ENCODE results near the gene CDC42BPB. TPM values are rescaled to one million over a fixed set of nuclear protein-coding genes. Genes with fewer than 3 reads are reported as not detected.

The CDC42BPB gene
- total RNA-seq, 3 donors from 2014 or later, result 64.0 to 110 (median 98.0) TPM

DNA sequence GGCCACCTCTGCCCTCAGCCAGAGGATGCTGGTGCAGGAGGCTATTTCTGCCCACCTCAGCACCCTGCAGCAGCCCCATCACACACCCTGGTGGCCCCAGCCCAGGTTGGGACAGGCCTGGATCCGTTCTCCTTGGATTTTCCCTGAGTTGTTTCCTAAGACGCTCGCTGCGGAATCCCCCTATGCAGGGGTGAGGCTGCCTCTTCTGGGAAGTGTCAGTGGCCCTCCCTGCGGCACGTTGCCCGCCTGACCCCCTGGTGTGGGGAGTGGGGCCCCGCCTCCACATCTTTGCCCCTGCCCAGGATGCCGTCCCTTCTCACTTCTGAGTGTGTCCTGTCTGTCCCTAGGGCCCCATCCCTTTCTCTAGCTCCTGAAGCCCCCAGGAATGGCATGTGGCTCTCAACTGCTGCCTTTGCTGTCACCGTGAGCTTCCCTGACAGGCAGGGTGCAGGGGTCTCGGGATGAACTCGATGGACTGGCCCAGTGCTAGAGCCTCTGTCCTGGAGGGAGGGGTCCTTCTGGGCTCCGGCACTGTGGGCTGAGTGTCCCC lies 36.6 kb upstream of the CDC42BPB start:
- Histone ChIP-seq H3K36me3 (no peaks in the 10 kb centered on the region), H3K27me3 (no peaks in the 10 kb centered on the region), H3K4me1 (no peaks in the 10 kb centered on the region), H3K27ac (peak overlapping the region in 1 of 2 donors; percentile 61), H3K4me3 (peak overlapping the region in 1 of 3 donors; percentile 19), H3K9me3 (no peaks in the 10 kb centered on the region)
- intact Hi-C loops (cut with DNase I; ENCODE audit: low total_unique reads), result no loop called here
- TF ChIP-seq POLR2A (IDR thresholded peaks at IDR 0.05) (no peak), POLR2AphosphoS5 (IDR thresholded peaks at IDR 0.05) (no peak)
- DNase-seq (ENCODE audit: low spot score in 2 of 2), result no peak

DNA sequence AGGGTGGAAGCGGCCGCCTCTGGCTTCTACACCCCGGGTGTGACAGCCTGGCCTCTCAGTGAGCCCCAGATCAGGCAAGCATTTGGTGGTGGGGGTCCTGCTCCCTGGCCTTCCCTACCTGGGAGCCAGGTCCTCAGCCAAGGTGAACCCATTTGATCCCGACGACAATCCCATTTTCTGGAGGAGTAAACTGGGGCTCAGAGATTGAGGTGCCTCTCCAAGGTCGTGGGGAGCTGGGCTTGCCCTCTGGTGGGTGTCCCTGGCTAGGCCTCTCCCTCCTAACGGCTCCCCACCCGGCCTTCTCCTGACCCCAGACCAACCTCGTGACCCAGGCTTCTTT lies 34.5 kb upstream of the CDC42BPB start:
- Histone ChIP-seq H3K4me1 (no peaks in the 10 kb centered on the region), H3K36me3 (no peaks in the 10 kb centered on the region), H3K4me3 (peak overlapping the region; percentile 46 to 75 (median 54)), H3K9me3 (no peaks in the 10 kb centered on the region), H3K27ac (peak overlapping the region in 1 of 2 donors; percentile 27), H3K27me3 (no peaks in the 10 kb centered on the region)
- no peak for TF ChIP-seq POLR2AphosphoS5 (IDR thresholded peaks at IDR 0.05)
- TF ChIP-seq, protein P1, sequence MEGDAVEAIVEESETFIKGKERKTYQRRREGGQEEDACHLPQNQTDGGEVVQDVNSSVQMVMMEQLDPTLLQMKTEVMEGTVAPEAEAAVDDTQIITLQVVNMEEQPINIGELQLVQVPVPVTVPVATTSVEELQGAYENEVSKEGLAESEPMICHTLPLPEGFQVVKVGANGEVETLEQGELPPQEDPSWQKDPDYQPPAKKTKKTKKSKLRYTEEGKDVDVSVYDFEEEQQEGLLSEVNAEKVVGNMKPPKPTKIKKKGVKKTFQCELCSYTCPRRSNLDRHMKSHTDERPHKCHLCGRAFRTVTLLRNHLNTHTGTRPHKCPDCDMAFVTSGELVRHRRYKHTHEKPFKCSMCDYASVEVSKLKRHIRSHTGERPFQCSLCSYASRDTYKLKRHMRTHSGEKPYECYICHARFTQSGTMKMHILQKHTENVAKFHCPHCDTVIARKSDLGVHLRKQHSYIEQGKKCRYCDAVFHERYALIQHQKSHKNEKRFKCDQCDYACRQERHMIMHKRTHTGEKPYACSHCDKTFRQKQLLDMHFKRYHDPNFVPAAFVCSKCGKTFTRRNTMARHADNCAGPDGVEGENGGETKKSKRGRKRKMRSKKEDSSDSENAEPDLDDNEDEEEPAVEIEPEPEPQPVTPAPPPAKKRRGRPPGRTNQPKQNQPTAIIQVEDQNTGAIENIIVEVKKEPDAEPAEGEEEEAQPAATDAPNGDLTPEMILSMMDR (IDR thresholded peaks at IDR 0.05), result no peak
- TF ChIP-seq POLR2A (IDR thresholded peaks at IDR 0.05), result no peak
- no peak for DNase-seq (ENCODE audit: low spot score in 2 of 2)
- intact Hi-C loops (cut with DNase I; ENCODE audit: low total_unique reads), result no loop called here

DNA sequence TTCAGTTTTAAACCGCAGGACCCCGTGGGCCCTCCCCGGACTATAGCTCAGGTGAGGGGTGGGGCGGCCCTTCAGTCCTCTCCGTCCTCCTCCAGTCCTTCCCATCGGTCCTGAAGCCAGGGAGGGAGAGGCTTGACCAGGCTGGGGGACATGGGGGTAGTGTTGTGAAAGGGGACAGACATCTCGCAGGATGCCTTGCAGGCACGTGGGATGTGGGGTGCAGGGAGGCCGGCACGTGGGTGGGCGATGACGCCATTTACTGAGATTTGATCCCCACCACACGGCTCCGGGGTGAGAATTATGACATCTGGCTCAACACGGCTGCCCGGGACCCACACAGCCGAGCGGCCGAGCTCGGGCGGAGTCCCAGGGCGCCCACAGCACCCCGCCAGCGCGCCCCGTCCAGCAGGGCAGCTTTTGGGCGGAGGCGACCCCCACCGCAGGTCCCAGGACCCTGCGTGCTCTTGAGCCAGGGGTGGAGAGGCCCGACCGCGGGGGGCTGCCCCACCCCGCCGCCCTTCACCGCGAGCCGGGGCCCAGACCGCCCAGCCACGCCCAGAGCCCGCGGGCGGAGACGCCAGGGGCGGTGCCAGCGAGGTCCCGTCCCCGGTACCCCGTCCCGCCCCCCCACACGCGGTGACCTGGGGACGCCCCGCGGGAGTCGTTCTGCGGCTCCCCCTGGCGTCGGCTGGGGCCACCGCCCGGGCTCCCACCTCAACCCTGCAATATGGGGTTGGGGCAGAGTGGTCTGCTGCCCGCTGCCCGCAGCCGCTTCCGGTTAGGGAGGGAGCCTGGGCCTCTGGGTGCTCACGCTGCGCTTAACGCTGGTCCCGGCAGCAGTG lies 33.9 kb upstream of the CDC42BPB start:
- DNase-seq (ENCODE audit: low spot score in 2 of 2), result no peak
- Histone ChIP-seq H3K4me3 (peak overlapping the region; percentile 46 to 75 (median 54)), H3K27me3 (no peaks in the 10 kb centered on the region), H3K9me3 (no peaks in the 10 kb centered on the region), H3K27ac (peak overlapping the region in 1 of 2 donors; percentile 27), H3K36me3 (no peaks in the 10 kb centered on the region), H3K4me1 (no peaks in the 10 kb centered on the region)
- TF ChIP-seq POLR2A (IDR thresholded peaks at IDR 0.05), result no peak
- TF ChIP-seq POLR2AphosphoS5 (IDR thresholded peaks at IDR 0.05), result peak in 1 of 3 donors; percentile 46
- TF ChIP-seq, protein P1 (IDR thresholded peaks at IDR 0.05), result peak in 2 of 3 donors; percentile 24 to 25
- intact Hi-C loops (cut with DNase I; ENCODE audit: low total_unique reads), result no loop called here

DNA sequence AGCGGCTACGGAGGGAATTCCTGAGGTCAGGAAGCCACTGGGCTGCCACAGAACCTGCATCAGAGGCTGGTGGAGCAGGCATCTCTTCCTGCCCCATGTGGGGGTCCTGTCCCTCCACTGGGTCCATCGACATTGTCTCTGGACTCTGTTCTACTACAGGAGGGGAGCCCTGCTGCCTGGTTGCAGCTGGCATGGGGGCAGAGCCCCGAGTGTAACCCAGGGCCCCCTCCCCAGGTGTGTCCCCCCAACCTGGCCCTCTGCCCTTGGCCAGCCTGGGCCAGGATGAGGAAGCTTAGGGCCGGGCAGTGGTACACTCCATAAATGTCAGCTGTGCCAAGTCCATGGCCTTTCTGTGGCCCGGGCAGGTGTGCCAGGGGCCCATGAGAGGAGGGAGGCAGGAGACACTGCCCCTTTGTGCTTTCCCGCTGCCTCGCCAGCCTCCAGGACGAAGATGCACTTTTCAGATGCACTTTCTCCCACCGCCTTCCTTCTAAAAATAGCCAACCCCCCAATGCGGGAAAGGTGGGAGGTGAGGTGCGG lies 33.2 kb upstream of the CDC42BPB start:
- TF ChIP-seq, protein P1 (IDR thresholded peaks at IDR 0.05), result no peak
- TF ChIP-seq POLR2AphosphoS5 (IDR thresholded peaks at IDR 0.05), result no peak
- no peak for TF ChIP-seq POLR2A (IDR thresholded peaks at IDR 0.05)
- no peaks in the 10 kb centered on the region for H3K9me3 ChIP-seq
- H3K27me3 ChIP-seq, result peaks cover 0 to 5% of the 10 kb centered on the region in 2 donors
- no peak overlapping the region for H3K27ac ChIP-seq
- H3K4me1 ChIP-seq, result no peaks in the 10 kb centered on the region
- H3K36me3 ChIP-seq, result no peaks in the 10 kb centered on the region
- H3K4me3 ChIP-seq, result peak overlapping the region in 2 of 3 donors; percentile 54 to 75
- intact Hi-C loops (cut with DNase I; ENCODE audit: low total_unique reads), result no loop called here
- no peak for DNase-seq (ENCODE audit: low spot score in 2 of 2)

DNA sequence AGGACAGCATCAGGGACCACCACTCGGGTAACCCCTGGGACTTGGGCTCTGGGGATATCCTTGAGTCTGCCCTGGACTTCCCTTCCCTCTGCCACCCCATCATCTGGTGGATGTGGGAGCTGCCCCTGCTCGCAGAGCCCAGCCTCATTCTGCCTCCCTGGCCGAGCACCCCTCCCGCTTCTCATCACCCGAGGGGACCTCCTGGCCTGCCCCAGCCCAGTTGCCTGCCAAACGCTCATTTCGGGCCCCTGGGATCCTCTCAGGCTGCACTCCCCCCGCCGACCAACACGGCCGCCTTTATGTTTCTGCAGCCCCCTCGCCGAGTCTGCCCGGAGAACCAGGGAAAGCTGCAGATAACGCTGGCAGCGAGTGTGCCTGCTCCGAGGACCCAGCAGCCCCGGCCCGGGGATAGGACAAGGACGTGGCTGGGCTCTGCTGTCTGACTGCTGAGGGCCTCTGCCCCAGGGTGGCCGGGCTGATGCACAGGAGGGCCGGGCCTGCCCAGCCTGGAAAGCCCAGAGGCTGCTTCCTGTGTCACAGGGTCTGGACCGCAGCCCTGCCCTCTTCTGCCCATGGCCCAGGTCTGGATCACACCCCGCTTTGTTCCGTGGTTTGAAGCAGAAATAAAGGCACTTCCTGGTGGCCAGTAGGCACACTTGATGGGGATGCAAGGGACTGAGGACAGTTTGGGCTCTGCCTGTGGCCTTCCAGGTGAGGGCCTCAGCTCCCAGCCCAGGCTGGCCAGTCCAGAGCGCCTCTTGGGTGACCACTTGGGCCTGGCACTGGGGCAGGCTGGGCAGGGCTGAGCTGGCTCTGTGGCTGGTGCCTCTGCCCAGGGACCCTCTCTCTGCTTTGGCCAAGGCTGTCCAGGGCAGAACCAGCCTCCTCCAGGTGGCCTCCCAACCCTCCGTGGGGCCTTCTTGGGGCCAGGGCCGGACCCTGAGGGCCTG lies 32.3 kb upstream of the CDC42BPB start:
- H3K4me3 ChIP-seq, result no peak overlapping the region
- no peaks in the 10 kb centered on the region for H3K36me3 ChIP-seq
- no peaks in the 10 kb centered on the region for H3K9me3 ChIP-seq
- peaks cover 0 to 14% of the 10 kb centered on the region in 2 donors for H3K27me3 ChIP-seq
- intact Hi-C loops (cut with DNase I; ENCODE audit: low total_unique reads), result no loop called here
- no peak for DNase-seq (ENCODE audit: low spot score in 2 of 2)
- H3K4me1 ChIP-seq, result no peaks in the 10 kb centered on the region
- H3K27ac ChIP-seq, result no peak overlapping the region
- no peak for TF ChIP-seq POLR2AphosphoS5 (IDR thresholded peaks at IDR 0.05)
- no peak for TF ChIP-seq POLR2A (IDR thresholded peaks at IDR 0.05)
- TF ChIP-seq, protein P1 (IDR thresholded peaks at IDR 0.05), result no peak

Measured in breast epithelium (tissue), 4 donors.